ENCODE measurements around the gene PABPN1L.

Gene PABPN1L

DNA sequence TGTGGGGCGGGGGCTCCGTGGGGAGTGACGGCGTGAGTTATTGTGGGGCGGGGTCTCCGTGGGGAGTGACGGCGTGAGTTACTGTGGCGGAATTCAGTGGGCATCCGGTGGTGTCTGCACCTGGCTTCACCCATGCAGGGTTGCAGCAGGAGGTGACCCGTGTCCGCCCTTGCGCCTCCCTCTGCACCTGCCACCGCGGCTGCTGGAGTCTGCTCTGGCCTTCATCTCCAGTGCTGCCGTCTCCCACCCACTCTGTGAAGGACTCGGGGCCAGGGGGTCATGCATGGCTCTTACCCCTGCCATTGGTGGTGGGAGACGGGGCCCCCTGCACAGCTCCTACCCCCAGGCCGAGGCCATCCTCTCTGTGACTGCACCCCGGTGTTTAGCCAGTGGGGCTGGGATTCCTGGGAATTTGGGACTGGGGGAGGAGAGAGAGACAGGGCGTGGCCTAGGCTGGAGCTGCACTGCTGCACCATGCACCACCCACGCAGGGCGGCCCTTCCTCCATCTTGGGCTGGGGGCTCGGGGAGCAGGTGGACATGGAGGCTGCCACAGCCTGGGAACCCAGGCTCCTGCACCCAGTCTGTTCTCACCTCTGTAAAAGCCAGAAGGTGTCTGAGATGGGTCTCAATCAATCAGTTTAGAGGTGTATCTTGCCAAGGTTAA lies 1.3 kb upstream of the PABPN1L start:
- DNase-seq: no peak

DNA sequence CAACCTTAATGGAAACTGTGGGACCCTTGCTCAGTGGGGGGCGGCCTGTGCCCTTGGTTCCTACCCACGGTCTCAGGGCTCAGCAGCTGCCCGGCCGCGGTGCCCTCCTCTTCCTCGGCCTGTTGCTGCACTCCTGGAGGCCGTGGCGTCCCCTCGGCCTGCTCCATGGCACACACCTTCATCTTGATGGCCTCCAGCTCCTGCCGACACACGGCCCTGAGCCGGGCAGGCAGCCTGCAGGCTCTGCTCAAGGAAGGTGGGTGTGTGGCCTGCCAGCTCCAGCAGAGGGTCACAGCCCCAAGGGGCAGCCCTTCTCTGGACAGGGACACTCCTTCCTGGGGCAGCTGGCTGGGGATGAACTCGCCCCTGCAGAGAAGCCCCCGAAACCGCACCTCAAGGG lies 718 bp downstream of the PABPN1L start:
- DNase-seq: no peak

DNA sequence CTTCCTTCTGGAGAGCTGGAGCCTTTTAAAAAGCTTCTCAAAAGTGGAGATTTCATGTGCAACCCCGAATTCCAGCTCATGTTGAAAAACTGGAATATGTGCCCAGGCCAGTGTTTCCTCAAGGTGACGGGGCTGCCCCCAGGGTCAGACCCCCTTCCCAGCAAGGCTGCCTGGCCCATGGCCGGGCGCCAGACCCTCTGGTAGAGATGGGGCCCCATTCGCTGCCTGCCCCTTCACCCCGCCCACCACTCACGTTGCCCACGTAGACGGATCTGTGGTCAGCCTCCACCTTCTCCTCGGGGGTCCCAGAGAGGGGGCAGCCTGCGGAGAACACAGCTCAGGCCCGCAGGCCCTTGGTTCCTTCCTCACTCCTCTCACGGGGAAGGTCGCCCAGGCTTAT lies 1.1 kb downstream of the PABPN1L start:
- DNase-seq: no peak

DNA sequence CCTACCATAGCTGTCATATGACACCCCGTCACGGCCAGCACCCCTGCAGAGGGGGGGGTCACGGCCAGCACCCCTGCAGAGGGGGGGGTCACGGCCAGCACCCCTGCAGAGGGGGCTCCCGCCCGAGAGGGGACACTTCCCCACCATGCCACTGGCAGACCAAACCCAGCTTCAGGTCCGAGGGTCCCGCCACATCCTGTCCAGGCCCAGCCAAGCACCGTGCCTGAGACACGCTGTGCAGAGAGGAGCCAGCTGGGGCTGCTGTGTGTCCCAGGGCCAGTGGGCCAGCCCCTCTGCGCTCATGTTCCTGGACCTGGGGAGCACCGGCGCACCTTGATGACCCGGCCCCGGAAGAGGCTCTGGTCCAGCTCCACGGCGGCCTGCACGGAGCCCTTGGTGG lies 1.9 kb downstream of the PABPN1L start:
- no peak for DNase-seq

DNA sequence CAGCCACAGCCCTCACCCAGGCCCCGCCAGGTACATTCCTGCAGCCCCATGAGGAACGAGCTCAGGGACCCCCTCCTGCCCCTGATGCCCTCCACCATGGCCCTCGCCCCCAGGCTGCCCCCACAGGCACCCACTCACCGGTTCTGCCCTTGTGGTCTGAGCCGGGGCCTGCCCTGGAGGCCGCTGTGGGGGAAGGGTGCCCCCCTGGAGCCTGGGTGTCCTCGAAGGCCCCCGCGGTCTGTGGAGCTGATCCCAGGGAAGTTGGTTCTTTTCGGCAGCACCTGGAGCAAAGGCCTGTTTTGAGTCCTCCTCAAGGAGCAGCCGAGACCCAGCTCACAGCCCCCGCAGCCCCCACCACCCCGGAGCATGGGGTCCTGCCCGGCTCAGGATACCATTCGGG lies 2.4 kb downstream of the PABPN1L start:
- no peak for DNase-seq

DNA sequence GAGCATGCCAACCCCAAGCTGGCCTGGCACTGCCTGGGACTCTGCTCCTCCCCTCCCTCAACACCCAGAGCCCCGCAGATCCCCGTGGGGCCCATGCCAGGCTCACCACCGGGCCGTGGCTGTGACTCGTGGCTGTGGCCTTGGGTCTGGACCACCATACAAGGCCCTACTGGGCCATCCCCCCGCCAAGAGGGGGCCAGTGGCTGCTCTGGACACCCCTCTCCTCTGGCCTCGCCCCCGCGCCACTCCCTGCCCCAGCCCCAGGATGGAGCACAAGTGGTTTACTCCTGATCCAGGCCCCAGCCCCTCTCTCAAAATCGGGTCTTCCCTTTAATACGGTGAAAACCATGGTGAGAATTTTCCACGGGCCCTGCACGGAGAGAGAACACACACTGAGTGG lies 3.0 kb downstream of the PABPN1L start:
- DNase-seq: no peak

DNA sequence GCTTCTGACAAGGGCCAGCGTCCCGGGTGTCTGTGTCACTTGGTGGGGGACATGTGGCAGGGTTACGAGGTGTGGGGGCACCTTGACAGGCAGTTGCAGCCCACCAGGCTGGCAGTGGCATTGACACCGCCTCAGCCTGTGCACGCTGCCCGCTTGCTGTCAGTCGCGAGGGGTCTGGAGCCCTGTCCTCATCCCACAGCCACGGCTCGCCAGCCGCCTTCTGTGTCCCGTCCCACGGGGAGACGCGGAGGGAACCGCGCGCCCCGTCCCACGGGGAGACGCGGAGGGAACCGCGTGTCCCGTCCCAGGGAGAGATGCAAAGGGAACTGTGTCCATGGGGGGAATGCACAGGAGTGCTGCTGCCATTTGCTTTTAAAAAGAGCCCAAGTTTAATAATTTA lies 3.5 kb downstream of the PABPN1L start:
- no peak for DNase-seq

DNA sequence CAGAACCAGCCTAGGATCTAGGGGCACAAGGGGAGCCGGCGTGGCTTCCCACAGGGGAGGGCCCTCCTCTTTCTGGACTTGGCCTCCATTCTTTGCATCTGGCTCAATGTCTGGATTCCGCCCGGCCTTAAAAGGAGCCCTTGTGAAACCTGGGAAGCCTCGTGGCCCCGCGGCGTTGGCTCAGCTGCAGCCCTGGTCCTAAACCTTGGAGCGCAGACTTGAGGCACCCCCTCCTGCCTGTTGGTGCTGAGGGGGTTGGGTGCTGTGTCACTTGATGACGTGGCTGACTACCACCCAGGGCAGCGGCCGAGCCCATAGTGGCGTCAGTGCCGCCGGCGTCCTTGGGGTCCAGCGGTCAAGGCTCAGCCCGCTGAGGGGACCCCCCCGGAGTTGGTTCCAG lies 5.1 kb downstream of the PABPN1L start:
- DNase-seq: no peak

DNA sequence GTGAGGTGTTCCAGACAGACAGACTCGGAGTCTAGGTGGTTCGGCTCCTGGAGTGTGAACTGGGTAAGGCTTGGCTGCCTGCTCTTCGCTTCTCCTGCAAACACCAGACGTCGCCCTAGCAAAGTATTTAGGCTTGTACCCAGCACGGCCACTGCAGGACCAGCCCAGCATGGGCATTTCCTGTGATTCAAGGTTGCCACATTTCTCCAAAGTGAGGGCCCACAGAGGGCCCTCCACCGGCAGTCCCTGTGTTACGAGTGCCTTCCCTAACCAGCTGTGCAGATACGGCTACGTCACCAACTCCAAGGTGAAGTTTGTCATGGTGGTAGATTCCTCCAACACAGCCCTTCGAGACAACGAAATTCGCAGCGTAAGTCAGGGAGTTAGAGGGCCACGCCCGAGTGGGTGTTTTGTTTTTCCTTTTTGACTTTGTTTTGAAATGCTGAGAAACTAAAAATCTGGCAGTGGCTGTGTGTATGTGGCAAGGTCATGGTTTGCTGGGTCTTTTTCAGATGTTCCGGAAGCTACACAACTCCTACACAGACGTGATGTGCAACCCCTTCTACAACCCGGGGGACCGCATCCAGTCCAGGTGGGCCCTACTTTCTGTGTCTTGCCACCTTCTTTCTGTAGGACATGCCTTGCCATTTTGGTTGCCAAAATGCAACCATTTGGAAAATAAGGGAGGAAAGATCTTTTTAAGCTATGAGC lies 6.9 kb downstream of the PABPN1L start:
- no peak for DNase-seq

DNA sequence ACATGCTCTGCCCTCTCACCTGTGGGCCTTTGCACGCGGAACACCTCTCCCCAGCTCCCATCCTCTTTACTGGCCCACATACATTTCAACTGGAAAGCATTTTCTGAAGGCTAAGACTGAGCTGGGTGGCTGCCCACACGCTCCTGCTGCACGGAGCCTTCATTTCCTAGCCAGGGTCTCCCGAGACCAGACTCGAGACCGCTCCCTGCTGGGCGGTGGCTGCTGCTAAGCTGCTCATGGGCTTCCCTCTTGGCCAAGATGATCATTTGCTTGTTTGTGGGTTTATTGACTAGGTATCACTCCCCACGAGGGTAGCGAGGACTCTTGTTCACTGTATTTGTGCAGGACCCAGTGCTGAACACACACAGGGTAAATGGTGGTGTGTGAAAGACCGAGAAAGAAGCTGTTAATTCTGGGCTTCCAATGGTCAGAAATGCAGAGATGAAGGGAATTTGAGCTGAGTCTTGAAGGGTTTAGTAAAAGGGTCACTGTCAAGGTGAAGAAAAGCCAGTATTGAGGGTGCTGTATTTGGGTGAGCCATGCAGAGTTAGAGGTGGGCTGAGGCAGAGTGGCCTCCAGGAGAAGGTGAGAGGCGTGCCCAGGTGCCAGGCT lies 8.6 kb downstream of the PABPN1L start:
- peak; percentile 36 to 72 (median 60) for DNase-seq

DNA sequence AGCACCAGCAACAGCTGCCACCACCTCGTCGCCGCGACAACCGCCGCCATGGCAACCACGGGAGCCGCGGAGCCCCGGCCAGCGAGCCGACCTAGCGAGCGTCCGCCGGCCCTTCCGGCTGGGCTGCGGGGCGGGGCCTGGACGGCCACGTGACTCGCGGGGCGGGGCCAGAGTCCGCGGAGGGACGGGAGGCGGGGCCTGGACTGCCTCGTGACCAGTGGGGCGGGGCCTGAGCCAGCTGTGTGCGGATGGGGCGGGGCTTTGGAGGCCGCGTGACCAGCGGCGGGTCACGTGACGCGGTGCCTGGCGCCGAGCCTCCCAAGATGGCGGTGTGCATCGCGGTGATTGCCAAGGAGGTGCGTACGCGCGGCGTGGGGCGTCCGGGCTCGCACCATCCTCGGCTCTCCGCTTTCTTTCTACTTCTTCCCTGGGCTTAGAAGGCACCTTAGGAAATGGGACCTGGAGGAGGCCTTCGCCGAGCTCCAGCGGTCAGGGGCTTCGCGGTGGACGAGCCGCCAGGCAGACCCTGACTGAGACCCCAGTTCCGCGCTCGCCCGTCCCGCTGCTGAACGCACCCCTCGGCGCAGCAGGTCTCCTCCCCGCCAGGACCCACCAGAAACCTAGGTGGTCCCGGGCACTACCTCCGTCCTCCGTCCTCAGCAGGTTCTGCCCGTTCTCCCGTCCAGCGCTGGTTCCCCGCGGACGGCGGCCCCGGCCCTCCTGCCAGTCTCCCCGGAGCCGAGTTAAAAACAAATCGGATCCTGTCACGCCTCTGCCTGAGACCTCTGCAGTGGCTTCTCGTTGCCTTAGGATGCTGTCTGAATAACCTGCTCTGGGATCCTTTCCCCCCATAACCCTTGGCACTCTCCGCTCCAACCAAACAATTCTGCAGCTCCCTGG lies 9.4 kb downstream of the PABPN1L start, which contains the start of the genes GALNS and TRAPPC2L:
Gene GALNS (minus strand): TSS at position 120 of the 900 bp plus-strand sequence. CDS start 70 bp downstream, at position 50.
Gene TRAPPC2L (plus strand): TSS at position 300 of the 900 bp plus-strand sequence. CDS start 24 bp downstream, at position 324.
- DNase-seq: peak; percentile 95 to 98 (median 97)

DNA sequence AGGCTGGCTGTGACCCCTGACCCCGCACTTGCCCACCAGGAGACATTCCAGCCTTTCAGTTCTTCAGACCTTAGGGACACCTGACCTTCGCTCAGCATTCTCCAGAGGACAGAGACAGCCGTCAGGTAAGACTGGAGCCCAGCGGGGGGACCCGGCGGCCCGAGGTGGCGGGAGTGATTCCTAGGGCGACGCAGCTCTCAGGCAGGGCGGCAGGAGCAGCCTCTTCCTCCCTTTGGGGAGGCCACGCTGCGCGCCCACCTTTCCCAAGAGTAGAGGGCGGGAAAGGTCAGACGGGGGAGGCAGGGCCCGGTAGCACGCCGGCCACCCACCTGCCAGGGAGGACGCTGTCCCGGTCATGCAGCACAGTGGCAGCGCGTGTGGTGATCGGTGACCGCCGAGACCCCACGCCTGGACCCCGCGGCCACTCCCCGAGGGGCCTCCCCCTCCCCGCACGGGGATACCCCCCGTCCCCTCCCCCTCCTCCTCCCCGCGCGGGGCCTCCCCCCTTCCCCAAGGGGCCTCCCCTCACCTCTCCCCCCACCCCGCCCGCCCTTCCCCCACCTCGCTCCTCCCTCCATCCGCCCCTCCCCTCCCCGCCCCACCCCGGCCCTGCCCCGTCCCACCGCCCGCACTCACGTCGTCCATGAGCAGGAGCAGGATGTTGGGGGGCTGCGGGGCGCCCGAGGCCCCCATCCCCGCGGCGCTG lies 10.2 kb downstream of the PABPN1L start:
- peak in 3 of 6 experiments; percentile 40 to 49 (median 44) for DNase-seq

DNA sequence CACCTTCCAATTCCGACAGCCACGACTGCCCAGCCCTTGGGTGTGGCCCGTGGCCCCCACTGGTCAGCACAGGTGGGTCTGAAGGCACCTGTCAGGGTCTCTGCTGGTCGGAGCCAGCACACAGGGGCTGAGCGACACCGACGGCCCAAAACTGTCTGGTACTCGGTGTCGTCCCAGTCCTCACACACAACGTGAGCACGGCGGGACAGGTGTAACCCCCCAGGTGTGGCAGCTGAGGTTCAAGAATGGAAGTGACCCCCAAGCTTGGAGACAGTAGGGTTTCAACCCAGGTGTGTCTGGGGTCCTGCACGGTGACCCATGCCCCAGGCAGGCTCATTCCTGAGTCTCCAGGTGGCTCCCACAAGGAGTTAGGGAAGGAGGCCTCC lies 10.7 kb downstream of the PABPN1L start:
- no peak for DNase-seq

DNA sequence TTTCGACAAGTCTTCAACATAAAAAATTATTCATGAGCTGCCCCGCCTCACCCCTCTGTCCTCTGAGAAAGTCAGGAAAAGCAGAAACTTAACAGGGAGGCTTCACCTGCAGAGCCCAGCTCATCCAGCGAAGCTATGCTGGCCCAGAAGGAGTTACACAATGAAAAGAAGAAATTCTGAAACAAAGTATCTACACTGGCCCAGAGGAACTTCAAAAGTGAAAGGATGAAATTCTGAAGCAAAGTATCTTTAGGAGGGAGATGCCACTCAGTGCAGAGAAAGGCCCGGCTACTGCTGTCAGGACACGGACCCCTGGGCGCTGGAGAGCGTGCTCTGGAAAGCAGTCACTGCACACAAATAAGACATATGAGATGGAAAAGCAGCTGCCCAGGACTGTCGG lies 11.3 kb downstream of the PABPN1L start:
- DNase-seq: no peak

DNA sequence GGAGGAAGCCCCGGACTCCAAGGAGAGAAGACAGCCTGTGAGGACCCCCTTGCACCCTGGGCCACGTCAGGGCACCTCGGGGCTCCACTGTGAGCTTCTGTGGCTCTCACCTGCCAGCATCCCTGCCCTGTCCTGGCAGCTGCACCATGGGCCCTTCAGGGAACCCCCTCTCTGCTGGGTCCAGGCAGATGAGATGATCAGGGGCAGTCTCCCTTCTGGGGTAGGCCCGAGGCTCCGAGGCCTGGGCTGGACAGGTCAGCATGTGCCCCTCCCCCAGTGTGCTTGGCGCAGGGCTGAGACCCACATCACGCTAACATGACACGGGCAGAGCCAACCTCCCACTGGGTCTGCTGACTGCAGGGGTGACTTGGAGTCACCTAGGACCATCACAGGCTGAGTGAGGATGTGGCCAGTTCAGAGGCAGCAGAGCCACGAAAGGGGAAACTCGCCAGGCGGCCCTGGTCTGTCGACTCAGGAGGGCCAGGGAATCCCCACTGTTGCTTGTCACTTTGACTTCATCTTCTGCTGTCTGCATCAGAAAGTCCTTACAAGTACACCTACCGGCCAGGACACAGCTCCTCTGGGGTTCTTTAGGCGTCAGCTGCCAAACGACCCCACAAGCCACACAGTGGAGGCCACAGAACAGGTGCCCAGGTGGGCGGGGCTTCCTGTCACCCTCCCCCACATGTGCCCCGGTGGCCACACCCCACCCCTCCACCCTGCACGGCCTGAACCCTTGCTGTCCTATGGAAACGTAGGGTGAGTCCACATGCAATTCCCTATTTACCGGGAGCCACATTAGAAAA lies 12.0 kb downstream of the PABPN1L start:
- DNase-seq: peak in 1 of 6 experiments; percentile 10

DNA sequence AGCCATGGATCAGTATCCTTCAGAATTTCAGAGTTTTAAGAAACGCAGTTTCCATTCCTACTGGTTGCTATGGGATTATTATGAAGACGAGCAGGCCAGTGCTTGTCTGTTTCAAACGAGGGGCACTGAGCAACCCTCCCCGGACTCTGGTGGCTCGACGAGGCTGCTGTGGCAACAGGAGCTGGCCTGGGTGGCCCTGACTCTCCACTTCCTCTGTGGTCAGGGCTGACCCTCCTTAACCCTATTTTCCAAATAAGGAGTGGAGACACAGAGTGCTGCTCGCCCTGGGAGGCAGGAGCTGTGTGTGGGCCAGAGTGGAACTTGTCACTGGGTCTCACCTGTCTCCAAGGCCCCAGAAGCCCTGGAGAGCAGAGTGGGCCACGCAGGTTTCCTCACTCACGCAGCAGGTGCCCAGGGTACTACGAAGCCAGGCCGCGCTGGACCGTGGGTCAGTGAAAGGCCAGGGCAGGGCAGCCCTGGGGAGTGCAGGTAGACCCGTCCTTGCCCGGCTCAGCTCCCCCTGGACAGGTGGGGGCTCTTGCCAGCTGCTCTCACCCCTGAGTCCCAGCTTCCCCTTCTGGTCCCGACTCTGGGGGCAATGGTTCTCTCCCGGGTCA lies 13.0 kb downstream of the PABPN1L start:
- no peak for DNase-seq

DNA sequence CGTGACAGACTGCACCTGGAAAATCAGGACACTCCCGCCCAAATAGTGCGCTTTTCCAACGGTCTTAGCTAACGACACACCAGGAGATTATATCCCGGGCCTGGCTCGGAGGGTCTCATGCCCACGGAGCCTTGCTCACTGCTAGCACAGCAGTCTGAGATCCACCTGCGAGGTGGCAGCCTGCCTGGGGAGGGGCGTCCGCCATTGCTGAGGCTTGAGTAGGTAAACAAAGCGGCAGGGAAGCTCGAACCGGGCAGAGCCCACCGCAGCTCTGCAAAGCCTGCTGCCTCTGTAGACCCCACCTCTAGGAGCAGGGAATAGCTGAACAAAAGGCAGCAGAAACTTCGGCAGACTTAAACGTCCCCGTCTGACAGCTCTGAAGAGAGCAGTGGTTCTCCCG lies 14.8 kb downstream of the PABPN1L start:
- DNase-seq: no peak

DNA sequence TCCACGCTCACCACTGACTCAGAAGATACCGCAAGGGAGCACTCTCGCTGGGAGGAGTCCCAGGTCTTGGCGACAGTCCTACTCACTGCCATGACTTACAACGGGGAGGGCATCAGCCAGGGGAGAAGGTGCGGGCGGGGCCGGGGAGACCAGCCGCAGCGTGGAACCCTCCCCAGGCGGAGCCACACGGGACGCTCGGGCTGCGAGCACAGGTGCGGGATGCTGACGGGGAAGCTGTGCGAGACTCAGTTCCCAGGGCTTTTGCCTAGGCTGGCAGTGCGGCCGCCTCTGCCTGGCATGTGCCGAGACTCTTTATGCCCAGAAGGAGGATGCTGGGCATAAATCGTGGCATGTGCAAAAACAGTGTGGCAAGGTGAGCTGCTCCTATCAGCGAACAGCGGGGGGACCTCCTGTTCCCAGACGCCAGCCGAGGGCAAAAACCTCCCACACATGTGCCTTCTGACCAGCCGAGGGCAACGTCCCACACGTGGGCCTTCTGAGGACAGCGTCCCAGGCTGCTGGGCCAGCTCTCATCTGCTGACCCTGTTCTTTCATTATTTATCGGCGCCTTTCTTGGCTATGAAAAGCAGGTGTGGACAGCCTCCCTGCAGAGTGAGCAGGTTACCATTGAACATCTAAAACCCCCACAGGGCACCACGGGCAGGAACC lies 15.8 kb downstream of the PABPN1L start:
- DNase-seq: no peak

DNA sequence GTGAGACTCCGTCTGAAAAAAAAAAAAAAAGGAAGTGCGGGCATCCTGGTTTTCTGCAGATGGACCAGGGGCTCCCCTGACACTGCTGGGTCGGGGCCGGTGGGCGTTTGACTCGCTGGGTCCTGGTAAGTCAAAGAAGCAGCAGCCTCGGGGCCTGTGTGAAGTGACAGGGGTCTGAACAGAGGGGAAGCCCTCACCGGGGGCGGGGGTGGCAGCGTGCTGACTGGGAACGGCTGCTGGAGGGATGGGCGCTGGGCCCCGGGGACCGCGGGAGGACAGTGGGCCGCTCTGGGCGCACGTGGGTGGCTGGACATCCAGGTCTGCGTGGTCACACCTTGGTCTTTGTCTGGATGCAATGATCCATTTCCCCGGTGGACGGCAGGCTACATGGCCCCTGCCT lies 17.9 kb downstream of the PABPN1L start:
- DNase-seq: no peak

DNA sequence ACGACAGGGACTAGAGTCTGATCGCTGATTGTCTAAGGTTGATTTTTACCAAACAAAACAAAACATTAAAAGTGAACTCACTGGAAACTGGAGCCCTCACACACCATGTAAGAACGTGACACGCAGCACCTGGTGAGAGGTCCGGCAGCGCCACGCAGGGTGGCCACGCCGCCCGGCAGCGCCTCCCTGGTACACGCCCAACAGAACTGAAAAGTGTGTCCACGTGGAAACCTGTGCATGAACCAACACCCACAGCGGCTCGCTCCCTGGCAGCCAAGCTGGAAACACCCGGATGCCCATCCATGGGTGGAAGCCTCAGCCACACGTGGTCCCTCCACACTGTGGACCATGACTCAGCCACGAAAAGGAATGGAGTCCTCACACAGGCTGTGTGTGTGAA lies 18.8 kb downstream of the PABPN1L start:
- no peak for DNase-seq
